IMR-90 (cell line): ENCODE results near the gene MCFD2.

Experiments
- CTCF ChIP-seq: conservative IDR thresholded peaks from 2 replicates; pipeline ENCODE4 v1.5.1; 2012; ENCODE audit warnings: mild to moderate bottlenecking, low read depth, low read length, improper control_type of control experiment
- FOS ChIP-seq: fragments of 150-350 bp; IDR thresholded peaks from 2 replicates; pipeline ENCODE4 v1.6.1; 2016; ENCODE audit warnings: low read depth, low read length
- MAZ ChIP-seq: IDR thresholded peaks from 2 replicates; pipeline ENCODE4 v1.6.1; 2012; ENCODE audit warnings: low read depth, mild to moderate bottlenecking, low read length, improper control_type of control experiment, moderate library complexity, borderline replicate concordance
- POLR2A ChIP-seq: IDR thresholded peaks from 2 replicates; pipeline ENCODE4 v1.6.1; 2012; ENCODE audit warnings: mild to moderate bottlenecking, low read depth, low read length
- RAD21 ChIP-seq: IDR thresholded peaks from 2 replicates; pipeline ENCODE4 v1.6.1; 2012; ENCODE audit warnings: low read length, improper control_type of control experiment
- RCOR1 ChIP-seq: IDR thresholded peaks from 2 replicates; pipeline ENCODE4 v1.6.1; 2012; ENCODE audit warnings: mild to moderate bottlenecking, low read length, improper control_type of control experiment; ENCODE audit not compliant: insufficient replicate concordance
- SMC3 ChIP-seq: fragments of 150-350 bp; IDR thresholded peaks from 2 replicates; pipeline ENCODE4 v1.6.1; 2016; ENCODE audit warnings: low read depth, mild to moderate bottlenecking, antibody characterized with exemption, low read length, moderate library complexity

- TF ChIP-seq CTCF, result no peak
- no peak for TF ChIP-seq POLR2A
- no peak for TF ChIP-seq MAZ
- TF ChIP-seq RCOR1, result no peak
- no peak for TF ChIP-seq RAD21
- no peak for TF ChIP-seq FOS
- no peak for TF ChIP-seq SMC3
Measured at GRCh38 chr2:46929612-46930011, 14.0 kb upstream of the MCFD2 start.
